ENCODE data around the gene FGF18.
"Not testable (repeated sequence)": the region's sequence is repeated elsewhere in the genome, so short reads cannot be mapped to it uniquely, and the experiment has no call there.

The FGF18 gene, protein sequence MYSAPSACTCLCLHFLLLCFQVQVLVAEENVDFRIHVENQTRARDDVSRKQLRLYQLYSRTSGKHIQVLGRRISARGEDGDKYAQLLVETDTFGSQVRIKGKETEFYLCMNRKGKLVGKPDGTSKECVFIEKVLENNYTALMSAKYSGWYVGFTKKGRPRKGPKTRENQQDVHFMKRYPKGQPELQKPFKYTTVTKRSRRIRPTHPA

GRCh38 chr5:171418982-171419687 lies at the start of gene FGF18:
TSS of gene FGF18 (plus strand) at chr5:171419647. CDS start at chr5:171420200, 553 bp downstream.
- peak in 1 of 2 donors; percentile 42 for DNase-seq

DNA sequence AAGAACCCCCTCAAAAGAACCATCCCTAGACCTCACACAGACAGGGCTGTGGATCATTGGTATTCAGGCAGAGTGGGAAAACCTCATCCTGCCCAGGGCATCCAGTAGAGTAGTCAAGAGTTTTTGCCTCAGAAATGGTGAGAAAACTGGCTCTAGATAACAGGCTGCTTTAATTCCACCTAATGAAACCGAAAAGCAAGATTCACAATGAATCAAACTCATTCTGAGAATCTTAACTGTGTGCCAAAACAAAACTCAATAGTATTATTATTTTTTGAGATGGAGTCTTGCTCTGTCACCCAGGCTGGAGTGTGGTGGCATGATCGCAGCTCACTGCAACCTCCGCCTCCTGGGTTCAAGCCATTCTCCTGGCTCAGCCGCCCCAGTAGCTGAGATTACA lies 49.5 kb upstream of the FGF18 start:
- DNase-seq = no peak

GRCh38 chr5:171370881-171371280 lies 48.6 kb upstream of the FGF18 start:
- not testable (repeated sequence) for DNase-seq

GRCh38 chr5:171371326-171371725 lies 48.1 kb upstream of the FGF18 start:
- DNase-seq = no peak

DNA sequence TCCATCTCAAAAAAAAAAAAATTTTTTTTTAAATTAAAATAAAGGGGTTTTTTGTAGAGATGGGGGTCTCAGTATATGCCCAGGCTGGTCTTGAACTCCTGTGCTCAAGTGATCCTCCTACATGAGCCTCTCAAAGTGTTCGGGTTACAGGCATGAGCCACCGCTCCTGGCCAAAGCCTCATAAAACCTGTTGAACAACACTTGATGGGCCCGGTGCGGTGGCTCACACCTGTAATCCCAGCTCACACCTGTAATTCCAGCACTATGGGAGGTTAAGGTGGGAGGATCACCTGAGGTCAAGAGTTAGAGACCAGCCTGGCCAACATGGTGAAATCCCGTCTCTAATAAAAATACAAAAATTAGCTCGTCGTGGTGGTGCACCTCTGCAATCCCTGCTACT lies 39.5 kb upstream of the FGF18 start:
- DNase-seq = no peak

DNA sequence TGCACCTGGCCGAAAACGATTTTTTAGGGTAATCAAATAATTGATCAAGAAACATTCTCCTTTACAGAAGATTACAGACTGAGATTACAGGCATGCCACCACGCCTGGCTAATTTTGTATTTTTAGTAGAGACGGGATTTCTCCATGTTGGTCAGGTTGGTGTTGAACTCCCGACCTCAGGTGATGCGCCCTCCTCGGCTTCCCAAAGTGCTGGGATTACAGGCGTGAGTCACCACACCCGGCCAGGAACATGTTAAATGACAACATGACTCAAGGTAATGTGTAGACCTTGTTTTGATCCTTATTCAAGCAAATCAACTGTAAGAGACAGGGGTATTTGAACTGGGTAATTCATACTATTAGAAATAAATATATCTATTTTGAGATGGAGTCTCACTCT lies 35.0 kb upstream of the FGF18 start:
- not testable (repeated sequence) for DNase-seq

- not testable (repeated sequence) for DNase-seq
Measured at GRCh38 chr5:171384999-171385398, 34.4 kb upstream of the FGF18 start.

DNA sequence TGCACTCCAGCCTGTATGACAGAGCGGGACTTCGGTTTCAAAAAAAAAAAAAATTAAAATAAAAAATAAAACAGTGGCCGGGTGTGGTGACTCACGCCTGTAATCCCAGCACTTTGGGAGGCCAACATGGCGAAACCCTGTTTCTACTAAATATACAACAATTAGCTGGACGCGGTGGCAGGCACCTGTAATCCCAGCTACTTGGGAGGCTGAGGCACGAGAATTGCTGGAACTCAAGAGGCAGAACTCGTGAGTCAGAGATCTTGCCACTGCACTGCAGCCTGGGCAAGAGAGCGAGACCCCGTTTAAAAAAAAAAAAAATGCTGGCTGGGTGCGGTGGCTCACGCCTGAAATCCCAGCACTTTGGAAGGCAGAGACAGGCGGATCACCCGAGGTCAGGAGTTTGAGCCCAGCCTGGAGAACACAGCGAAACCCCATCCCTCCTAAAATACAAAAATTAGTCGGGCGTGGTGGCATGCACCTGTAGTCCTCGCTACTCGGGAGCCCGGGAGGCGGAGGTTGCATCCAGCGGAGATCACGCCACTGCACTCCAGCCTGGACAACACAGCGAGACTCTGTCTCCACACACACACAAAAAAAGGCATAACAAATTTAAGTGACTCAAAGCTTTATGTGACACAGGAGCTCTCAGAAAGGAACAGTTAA lies 33.3 kb upstream of the FGF18 start:
- no peak for DNase-seq

GRCh38 chr5:171386861-171387344 lies 32.5 kb upstream of the FGF18 start:
- no peak for DNase-seq

DNA sequence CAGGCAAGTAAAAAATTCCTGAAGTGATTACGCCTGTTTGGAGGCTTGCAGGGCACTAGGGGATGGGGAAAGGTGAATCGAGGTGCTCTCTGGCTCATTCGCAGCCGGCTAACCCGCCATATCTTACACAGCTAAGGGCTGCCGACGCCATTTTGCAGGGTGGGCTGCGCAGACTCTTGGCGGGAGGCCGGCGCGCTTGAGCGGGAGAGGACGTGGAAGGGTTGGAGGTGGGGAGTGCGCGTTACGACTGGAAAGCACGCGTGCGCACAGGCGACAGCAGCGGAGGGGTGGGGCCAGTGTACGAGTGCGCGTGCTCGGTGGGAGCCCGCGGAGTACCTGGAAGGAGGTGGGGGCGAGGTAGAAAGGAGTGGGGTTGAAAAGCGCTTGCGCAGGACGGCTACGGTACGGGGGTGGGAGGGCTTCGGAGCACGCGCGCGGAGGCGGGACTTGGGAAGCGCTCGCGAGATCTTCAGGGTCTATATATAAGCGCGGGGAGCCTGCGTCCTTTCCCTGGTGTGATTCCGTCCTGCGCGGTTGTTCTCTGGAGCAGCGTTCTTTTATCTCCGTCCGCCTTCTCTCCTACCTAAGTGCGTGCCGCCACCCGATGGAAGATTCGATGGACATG lies 32.0 kb upstream of the FGF18 start, which contains the start of gene NPM1:
NPM1 (plus strand) TSS at position 505 of the 625 bp plus-strand sequence; CDS start at position 605, 100 bp downstream.
- DNase-seq = peak; percentile 99

DNA sequence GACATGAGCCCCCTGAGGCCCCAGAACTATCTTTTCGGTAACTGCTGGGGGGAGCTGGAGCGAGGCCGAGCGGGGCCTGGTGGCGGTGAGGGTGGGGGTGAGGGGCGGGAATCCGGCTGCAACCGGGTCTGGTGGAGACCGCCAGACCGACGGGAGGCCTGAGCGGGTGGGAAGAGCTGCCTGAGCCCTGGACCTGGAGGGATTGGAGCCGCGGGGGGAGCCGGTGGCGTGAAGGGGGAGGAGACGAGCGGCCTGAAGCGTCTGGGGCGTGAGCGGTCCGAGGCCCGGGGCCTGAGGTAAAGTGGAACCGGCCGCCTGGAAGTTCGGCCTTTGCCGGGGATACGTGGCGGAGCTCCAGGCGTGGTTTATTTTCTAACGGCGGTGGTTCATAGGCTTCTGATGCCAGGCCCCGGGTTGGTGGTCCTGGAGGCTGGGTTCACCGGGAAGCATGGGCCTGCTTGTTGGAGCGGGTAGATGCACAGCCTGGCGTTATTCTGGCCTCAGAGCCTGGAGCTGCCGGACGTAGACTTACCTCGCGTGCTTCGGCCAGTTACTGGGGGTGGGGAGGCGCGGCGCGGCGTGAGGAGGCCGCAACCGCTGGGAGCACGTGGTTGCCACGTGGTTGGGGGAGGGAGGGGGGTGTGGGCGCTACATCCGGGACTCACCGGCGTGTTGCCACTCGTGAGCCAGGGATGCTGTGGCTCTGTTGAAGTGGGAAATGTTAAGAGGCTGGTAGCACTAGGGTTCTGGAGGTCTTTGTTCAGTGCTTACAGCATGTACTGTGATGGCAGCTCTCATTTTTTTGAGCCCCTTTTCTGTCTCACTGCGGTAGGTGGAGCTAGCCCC lies 31.3 kb upstream of the FGF18 start:
- DNase-seq = peak; percentile 81 to 86

GRCh38 chr5:171388816-171389168 lies 30.7 kb upstream of the FGF18 start:
- DNase-seq = peak in 1 of 2 donors; percentile 30

DNA sequence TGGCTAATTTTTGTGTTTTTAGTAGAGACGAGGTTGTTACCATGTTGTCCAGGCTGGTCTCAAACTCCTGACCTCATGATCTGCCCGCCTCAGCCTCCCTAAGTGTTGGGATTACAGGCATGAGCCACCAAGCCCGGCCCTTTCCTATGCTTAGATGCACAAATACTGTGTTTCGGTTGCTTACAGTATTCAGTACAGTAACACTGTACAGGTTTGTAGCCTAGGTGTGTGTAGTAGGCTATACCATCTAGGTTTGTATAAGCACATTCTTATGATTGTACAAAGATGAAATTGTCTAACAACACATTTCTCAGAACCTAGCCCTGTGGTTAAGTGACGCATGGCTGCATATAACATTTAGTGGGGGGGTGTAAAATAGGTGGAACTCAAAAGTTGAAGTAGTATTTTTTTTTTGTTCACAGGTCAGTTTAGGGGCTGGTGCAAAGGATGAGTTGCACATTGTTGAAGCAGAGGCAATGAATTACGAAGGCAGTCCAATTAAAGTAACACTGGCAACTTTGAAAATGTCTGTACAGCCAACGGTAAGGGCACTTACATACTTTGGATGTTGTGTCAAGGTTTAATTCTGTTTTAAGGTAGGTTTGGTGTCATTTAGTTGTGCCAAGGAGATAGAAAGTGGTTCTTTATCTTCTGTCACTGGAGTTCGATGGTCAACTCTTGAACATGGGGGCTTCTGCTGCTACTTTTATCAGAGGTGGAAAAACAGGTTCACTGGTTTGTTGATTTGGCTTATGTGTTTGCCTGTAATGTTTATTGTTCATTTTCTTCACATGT lies 28.4 kb upstream of the FGF18 start:
- peak; percentile 5 to 51 for DNase-seq

GRCh38 chr5:171391996-171392577 lies 27.4 kb upstream of the FGF18 start:
- DNase-seq = no peak

DNA sequence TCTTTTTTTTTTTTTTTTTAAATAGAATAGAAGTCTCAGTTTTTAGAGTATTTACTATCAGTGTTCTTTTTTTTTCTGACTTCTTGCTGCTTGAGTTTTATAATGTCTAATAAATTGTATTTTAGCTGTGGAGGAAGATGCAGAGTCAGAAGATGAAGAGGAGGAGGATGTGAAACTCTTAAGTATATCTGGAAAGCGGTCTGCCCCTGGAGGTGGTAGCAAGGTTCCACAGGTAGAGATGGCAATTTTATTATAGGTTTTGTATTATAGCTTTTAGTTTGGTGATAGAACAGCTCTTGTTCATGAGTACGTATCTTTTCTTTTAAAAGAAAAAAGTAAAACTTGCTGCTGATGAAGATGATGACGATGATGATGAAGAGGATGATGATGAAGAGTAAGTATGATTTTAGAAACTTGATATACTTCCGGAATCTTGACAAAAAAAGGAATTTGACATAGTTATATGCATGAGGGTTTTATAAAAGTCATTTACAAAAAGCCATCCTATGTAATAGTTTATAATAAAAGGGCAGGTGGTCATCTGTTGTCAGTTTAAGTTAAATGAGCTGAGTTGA lies 26.8 kb upstream of the FGF18 start:
- DNase-seq = no peak

DNA sequence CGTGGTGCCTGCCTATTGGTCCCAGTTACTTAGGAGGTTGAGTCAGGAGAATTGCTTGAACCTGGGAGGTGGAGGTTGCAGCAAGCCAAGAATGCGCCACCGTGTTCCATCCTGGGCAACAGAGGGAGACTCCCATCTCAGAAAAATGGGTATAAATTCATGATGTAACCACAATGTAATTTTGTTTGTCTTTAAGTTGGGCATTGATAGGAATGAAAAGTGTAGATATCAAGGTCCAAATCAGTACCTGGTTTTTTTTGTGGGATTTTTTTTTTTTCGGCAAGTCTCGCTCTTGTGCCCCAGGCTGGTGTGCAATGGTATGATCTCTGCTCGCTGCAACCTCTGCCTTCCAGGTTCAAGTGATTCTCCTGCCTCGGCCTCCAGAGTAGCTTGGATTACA lies 24.4 kb upstream of the FGF18 start:
- no peak for DNase-seq

DNA sequence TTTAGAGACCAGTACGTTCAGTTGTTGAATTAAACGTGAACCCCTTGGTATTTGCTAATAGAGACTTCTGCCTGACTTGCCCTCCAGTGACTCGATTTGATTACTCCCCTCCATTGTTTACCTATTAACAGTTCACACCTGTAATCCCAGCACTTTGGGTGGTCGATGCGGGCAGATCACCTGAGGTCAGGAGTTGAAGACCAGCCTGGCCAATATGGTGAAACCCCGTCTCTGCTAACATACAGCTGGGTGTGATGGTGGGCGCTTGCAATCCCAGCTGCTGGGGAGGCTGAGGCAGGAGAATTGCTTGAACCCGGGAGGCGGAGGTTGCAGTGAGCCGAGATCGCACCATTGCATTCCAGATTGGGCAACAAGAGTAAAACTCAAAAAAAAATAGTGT lies 22.9 kb upstream of the FGF18 start:
- not testable (repeated sequence) for DNase-seq

DNA sequence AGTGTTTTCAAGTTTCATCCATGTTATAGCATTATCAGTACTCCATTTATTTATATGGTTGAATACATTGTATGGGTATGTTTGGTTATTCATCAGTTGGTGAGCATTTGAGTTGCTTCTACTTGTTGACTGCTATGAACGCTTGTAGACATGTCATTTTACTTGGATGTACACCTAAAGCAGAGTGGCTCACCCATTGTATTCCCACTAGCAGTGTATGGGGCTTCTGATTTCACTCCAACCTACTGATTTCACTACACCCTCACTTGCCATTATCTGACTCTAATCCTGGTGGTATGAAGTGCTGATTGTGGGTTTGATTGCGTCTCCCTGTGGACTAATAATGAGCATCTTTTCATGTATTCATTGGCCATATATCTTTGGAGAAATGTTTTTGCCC lies 22.3 kb upstream of the FGF18 start:
- DNase-seq = no peak

- no peak for DNase-seq
Measured at GRCh38 chr5:171397599-171397998, 21.8 kb upstream of the FGF18 start.

DNA sequence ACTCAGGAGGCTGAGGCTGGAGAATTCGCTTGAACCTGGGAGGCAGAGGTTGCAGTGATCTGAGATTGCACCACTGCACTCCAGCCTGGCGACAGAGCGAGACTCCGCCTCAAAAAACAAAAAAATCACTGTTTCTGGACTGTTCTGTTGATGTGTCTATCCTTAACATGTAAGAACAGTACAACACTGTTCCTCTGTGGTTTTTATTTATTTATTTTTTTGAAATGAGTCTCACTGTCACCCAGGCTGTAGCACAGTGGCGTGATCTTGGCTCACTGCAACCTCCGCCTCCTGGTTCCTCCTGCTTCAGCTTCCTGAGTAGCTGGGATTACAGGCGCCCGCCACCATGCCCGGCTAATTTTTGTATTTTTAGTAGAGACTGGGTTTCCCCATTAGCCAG lies 20.8 kb upstream of the FGF18 start:
- DNase-seq = not testable (repeated sequence)

DNA sequence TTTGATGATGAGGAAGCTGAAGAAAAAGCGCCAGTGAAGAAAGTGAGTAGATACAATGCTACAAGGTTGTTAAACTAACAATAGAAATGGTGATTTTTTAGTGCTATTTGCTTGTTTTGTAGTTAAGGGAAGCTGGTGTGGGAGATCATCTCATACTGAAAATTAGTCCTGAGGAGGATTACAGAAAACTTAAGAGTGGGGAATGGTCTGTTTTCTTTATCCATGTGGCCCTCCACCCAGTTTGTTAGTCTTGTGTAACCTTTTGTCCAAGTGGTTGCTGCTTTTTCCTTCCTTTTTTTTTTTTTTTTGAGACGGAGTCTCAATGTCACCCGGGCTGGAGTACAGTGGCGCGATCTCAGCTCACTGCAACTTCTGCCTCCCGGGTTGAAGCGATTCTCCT lies 19.3 kb upstream of the FGF18 start:
- DNase-seq = no peak

Measured in CD4-positive, alpha-beta T cell treated with Interferon alpha-2 for 1 hour (primary cell).